GM18858 (cell line): ENCODE data around the gene LAMTOR3.
"Not testable (repeated sequence)": the region's sequence is repeated elsewhere in the genome, so short reads cannot be mapped to it uniquely, and the experiment has no call there.

Experiments
- ATAC-seq: cut with Tn5 transposase; IDR thresholded peaks from one replicate; pipeline ENCODE4 v1.9.1; 2021; ENCODE audit not compliant: unreplicated experiment

Gene LAMTOR3

DNA sequence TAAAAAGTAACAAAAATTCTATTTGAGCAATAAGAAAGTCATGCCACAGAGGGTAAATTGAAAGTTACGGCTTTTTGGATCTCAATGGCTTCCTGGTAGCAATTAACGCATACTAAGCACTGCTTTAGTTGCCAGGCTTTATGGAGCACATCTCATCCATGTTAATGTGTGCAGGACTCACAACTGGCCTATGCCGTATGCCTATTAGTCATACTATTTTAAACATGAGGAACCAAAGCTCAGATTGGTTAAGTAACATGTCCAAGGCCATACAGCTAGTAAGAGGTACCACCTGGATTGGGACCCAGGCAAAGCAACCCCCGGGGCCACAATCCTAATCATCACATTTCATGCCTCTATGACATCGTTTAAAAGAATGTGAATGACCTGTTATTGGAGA is 60.5 kb downstream of the LAMTOR3 start:
- no peak for ATAC-seq

DNA sequence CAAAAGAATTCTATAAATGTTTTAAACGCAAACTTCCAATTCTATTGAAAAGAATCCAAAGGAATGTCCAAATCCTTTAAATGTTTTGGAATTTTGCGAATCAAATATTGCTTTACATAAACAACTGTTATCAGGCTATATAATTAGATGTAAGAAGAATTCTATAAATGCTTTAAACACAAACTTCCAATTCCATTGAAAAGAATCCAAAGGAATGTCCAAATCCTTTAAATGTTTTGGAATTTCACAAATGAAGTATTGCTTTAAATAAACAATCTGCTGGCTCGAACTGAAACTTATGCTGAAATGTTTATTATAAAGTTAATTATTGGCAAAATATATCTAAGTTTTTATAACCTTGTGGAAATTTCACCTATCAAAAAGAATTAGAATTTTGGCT is 61.5 kb downstream of the LAMTOR3 start:
- ATAC-seq = no peak

DNA sequence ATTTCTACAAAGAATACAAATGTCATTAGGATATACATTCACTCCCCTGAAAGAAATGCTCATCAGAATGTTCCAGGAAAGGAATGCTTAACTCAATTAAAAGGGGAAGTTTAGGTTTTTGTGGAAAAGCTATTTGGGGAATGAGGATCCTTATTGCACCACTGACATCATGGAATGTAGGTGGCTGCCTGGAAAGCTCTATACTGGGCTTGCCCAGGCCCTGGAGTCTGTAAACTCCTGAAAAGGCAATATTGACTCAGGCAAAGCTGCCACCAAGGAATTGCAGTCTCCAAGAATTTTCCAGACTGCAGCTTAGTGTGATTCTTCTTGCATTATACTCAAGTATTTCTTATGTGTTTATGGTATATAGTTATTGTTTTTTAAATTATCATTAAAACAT is 61.9 kb downstream of the LAMTOR3 start:
- no peak for ATAC-seq

DNA sequence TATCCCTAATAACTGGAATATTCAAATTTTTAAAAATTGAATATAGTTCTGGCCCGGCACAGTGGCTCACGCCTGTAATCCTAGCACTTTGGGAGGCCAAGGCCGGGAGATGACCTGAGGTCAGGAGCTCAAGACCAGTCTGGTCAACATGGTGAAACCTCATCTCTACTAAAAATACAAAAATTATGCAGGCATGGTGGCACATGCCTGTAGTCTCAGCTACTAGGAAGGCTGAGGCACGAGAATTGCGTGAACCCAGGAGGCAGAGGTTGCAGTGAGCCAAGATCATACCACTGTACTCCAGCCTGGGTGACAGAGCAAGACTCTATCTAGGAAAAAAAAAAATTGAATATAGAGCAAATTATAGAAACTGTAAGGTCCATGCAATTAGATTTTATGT is 64.2 kb downstream of the LAMTOR3 start:
- not testable (repeated sequence) for ATAC-seq

DNA sequence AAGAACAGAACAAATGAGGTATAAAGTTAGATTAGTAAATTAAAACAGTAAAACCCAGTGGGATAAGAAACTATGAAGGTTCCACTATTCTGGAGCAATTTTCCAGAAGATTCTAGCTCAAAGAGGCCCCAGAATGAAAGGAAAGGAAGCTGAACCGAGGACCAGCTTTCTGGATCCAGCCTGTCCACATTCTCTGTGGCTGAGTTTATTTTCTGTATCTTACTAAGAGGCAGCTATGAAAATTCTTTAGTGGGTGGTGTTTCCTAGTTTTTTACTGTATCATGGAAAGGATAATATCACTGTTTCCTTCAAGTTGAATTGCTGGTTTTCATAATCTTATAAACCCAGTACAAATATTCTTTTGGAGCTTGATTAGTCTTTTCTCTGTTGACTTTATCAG is 65.8 kb downstream of the LAMTOR3 start:
- no peak for ATAC-seq
